Measurements from ENCODE around the gene ARHGAP12. TPM values are rescaled to one million over a fixed set of nuclear protein-coding genes. Genes with fewer than 3 reads are reported as not detected.

ARHGAP12 gene
- total and polyA plus RNA-seq, 10 donors: 20.5 to 69.7 (median 46.9) TPM

DNA sequence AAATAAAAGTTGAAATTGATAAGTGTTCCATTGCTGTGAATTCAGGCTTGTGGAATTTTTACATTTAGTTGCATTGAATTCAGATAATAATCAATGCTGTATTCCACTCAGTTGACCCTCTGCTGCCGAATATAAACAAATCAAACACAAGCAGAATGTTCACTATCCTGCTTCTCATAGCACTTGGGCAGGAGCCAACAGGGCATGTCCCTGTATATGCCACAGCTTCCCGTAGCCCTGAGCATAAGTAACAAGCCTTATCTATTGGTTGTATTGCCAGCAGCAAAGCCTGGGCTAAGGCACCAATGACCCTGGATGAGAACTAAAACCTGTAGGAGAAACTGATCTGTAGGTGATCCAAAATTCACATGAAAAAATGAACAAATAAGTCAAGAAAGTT is 145.9 kb downstream of the ARHGAP12 start:
- TF ChIP-seq POLR2AphosphoS5 (IDR thresholded peaks at IDR 0.05) (no peak), POLR2A (IDR thresholded peaks at IDR 0.05) (no peak)
- TF ChIP-seq, protein P1, sequence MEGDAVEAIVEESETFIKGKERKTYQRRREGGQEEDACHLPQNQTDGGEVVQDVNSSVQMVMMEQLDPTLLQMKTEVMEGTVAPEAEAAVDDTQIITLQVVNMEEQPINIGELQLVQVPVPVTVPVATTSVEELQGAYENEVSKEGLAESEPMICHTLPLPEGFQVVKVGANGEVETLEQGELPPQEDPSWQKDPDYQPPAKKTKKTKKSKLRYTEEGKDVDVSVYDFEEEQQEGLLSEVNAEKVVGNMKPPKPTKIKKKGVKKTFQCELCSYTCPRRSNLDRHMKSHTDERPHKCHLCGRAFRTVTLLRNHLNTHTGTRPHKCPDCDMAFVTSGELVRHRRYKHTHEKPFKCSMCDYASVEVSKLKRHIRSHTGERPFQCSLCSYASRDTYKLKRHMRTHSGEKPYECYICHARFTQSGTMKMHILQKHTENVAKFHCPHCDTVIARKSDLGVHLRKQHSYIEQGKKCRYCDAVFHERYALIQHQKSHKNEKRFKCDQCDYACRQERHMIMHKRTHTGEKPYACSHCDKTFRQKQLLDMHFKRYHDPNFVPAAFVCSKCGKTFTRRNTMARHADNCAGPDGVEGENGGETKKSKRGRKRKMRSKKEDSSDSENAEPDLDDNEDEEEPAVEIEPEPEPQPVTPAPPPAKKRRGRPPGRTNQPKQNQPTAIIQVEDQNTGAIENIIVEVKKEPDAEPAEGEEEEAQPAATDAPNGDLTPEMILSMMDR (IDR thresholded peaks at IDR 0.05 in 8 of 11, conservative IDR thresholded peaks at IDR 0.05 in 3 of 11): no peak
- Histone ChIP-seq H3K27ac (no peak overlapping the region), H3K9me3 (no peaks in the 10 kb centered on the region), H3K27me3 (replicated peaks in 1 of 7) (no peaks in the 10 kb centered on the region), H3K36me3 (no peaks in the 10 kb centered on the region), H3K4me1 (no peaks in the 10 kb centered on the region), H3K4me3 (no peak overlapping the region)
- 10 to 38% (median 23%) methylated on average over 2 of the region's 2 CpGs for WGBS, 5 donors
- no peak for DNase-seq
- intact Hi-C loops (cut with DNase I; ENCODE audit: low total_unique reads): no loop called here

DNA sequence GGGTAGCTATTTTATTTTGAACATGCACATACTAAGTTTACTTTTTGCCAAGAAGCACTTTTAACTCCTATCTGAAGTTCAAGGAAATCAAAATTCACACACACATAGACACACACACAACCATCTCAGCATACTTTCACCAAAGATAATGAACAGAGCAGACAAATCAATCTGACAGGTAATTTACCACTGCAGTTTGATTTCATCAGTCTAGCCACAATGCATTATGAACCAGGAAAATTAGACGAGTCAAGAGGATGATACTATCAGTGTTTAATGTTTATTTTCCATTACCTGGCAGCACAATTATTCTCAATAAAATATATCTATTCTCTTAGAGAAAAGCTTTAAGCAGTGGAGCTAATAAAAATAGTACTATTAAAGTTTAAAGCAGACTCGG is 147.9 kb downstream of the ARHGAP12 start:
- H3K4me1 ChIP-seq: no peaks in the 10 kb centered on the region
- no peak for DNase-seq
- H3K9me3 ChIP-seq: peaks cover 0 to 8% (median 0%) of the 10 kb centered on the region in 8 donors
- no peak overlapping the region for H3K4me3 ChIP-seq
- intact Hi-C loops (cut with DNase I; ENCODE audit: low total_unique reads): no loop called here
- 80 to 84% (median 82%) methylated on average over 2 of the region's 2 CpGs for WGBS, 5 donors
- TF ChIP-seq POLR2A (IDR thresholded peaks at IDR 0.05) (no peak), POLR2AphosphoS5 (IDR thresholded peaks at IDR 0.05) (no peak)
- TF ChIP-seq, protein P1 (IDR thresholded peaks at IDR 0.05 in 8 of 11, conservative IDR thresholded peaks at IDR 0.05 in 3 of 11): no peak
- H3K36me3 ChIP-seq: no peaks in the 10 kb centered on the region
- no peak overlapping the region for H3K27ac ChIP-seq
- no peaks in the 10 kb centered on the region for H3K27me3 ChIP-seq (replicated peaks in 1 of 7)

DNA sequence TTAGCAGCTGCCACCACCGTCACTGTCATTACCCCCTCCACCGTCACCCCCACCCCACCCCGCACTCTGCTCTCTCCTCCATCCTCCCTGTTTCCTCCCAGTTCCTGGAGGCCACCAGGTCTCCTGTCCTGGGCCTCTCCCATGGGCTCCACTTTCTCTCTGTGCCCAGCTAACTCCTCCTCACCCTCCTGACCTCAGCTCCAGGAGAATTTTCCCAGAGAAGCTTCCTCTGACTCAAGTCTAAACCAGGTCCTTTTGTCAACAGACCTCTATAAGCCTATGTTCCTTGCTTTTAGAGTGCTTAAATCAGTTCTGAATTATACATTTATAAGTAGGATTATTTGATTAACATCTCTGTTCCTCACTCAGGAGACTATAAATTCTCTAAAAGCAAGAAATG is 150.0 kb downstream of the ARHGAP12 start:
- intact Hi-C loops (cut with DNase I; ENCODE audit: low total_unique reads): no loop called here
- Histone ChIP-seq H3K27ac (no peak overlapping the region), H3K4me1 (no peaks in the 10 kb centered on the region), H3K36me3 (no peaks in the 10 kb centered on the region), H3K4me3 (no peak overlapping the region), H3K9me3 (peaks cover 0 to 8% (median 0%) of the 10 kb centered on the region in 8 donors), H3K27me3 (replicated peaks in 1 of 7) (no peaks in the 10 kb centered on the region)
- TF ChIP-seq, protein P1 (IDR thresholded peaks at IDR 0.05 in 8 of 11, conservative IDR thresholded peaks at IDR 0.05 in 3 of 11): no peak
- TF ChIP-seq POLR2AphosphoS5 (IDR thresholded peaks at IDR 0.05) (no peak), POLR2A (IDR thresholded peaks at IDR 0.05) (no peak)
- no peak for DNase-seq
- 88 to 90% (median 89%) methylated on average over 3 of the region's 3 CpGs for WGBS, 5 donors

GRCh38 chr10:31776159-31776558 is 152.5 kb downstream of the ARHGAP12 start:
- intact Hi-C loops (cut with DNase I; ENCODE audit: low total_unique reads): no loop called here
- Histone ChIP-seq H3K27ac (no peak overlapping the region), H3K9me3 (peaks cover 0 to 8% (median 0%) of the 10 kb centered on the region in 8 donors), H3K36me3 (no peaks in the 10 kb centered on the region), H3K4me3 (no peak overlapping the region), H3K27me3 (replicated peaks in 1 of 7) (no peaks in the 10 kb centered on the region), H3K4me1 (no peaks in the 10 kb centered on the region)
- DNase-seq: no peak
- TF ChIP-seq POLR2A (IDR thresholded peaks at IDR 0.05) (no peak), POLR2AphosphoS5 (IDR thresholded peaks at IDR 0.05) (no peak)
- TF ChIP-seq, protein P1 (IDR thresholded peaks at IDR 0.05 in 8 of 11, conservative IDR thresholded peaks at IDR 0.05 in 3 of 11): no peak
- 88 to 93% (median 90%) methylated on average over 5 of the region's 5 CpGs for WGBS, 5 donors

All from spleen (tissue), 11 donors.